CD4-positive, alpha-beta T cell treated with Interleukin-17A for 1 hour (primary cell): ENCODE data around the gene CENPW.

Experiments used
- DNase-seq: peaks from one replicate; pipeline ENCODE4 v3.0.0-alpha.2; 2020

Gene CENPW

GRCh38 chr6:126374372-126374771 is 34.5 kb downstream of the CENPW start:
- DNase-seq: no peak

- DNase-seq: no peak
These were observed 36.8 kb downstream of the CENPW start for GRCh38 chr6:126376682-126377081.

DNA sequence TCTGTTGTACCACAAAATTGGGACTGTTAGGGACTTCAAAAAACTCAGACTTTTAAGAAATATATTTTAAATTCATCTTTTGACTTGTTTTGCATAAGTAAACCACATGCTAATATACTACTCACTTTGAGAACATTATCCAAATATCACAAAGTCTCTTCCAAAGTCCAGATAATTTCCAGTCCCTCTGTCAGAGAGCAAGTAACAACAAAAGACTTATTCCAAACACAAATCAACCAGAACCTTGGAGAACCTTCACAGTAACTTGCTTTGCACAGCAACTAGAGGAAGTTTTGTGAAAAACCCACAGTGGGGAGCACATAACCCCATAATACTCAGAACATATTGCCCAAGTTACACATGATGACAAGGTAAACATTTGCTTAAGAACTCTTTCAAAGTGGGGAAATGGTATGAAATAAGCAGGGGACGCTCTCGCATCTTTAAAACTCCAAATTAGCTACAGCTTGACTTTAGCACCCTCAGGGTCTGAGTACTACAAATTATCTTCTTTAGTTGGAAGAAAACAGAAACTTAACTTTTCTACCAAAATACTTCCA is 37.8 kb downstream of the CENPW start:
- DNase-seq: no peak

- no peak for DNase-seq
These were observed 40.2 kb downstream of the CENPW start for GRCh38 chr6:126380072-126380583.

GRCh38 chr6:126381498-126381897 is 41.6 kb downstream of the CENPW start:
- DNase-seq: no peak

DNA sequence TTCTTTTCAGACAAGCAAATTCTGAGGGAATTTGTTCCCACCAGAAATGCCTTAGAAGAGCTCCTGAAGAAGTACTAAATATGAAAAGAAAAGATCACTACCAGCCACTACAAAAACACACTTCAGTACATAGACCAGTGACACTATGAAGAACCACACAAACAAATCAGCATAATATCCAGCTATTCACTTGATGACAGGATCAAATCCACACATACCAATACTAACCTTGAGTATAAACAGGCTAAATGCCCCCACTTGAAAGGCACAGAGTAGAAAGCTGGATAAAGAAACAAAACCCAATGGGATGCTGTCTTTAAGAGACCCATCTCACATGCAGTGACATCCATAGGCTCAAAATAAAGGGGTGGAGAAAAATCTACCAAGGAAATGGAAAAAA is 43.3 kb downstream of the CENPW start:
- no peak for DNase-seq

DNA sequence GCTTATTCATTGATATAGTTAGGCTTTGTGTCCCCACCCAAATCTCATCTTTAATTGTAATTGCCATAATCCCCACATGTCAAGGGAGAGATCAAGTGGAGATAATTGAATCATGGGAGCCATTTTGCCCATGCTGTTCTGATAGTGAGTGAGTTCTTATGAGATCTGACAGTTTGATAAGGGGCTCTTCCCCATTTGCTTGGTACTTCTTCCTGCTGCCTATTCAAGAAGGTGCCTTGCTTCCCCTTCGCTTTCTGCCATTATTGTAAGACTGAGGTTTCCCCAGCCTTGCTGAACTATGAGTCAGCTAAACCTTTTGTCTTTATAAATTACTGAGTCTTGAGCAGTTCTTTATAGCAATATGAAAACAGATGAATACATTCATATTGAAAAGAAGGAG is 45.6 kb downstream of the CENPW start:
- no peak for DNase-seq

DNA sequence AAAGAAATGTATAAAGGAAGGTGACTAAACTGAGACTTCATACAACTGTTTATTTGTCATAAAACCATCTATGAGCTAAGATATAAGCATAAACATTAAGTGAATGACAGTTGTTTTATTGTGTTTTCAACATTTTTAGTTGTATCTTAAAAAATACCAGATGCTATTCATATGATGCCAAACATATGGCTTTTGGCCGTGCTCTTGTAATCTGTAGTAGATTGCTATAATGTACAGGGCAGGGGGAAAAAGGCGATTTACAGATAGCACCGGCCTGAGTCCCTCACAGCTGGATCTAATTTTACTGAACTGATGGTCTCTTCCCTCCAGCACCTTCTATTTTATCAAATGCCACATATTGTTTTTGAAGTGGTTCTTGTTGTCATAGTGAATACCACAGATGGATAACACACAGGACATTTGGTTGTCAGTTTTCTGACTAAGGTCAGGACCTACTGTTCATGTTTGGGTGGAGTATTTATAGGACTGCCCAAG is 48.2 kb downstream of the CENPW start:
- no peak for DNase-seq

DNA sequence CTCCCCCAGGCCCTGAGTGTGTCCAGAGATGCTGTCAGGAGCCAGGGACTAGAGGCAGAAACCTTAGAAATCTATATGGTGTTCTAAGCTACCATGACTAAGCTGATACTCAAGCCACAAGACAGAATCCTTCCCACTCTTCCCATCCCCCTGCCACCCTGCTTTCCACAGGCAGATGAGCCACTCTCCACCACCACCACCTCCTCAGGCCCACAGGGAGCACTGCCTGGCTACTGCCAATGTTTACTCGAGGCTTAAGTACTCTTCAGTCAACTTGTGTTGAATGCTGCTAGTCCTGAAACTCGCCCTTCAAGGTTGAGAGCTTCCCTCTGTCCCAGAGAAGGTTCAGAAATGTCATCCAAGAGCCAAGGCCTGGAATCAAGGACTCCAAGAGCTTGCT is 56.2 kb downstream of the CENPW start:
- DNase-seq: no peak
